HEK293 (cell line): ENCODE measurements around the gene FXYD1.

Experiments used
- PBX3 ChIP-seq: sonication (generic); formaldehyde crosslinking; IDR thresholded peaks from 2 replicates; pipeline ENCODE4 v1.8.1; 2022; ENCODE audit warnings: mild to moderate bottlenecking, moderate library complexity, missing genetic modification reagents
- ZNF623 ChIP-seq: fragments of 450-650 bp; formaldehyde crosslinking; IDR thresholded peaks from 2 replicates; pipeline ENCODE4 v1.5.1; 2016; ENCODE audit warnings: missing biosample characterization, missing genetic modification characterization
- ZXDB ChIP-seq: fragments of 450-650 bp; formaldehyde crosslinking; IDR thresholded peaks from 2 replicates; pipeline ENCODE4 v1.5.1; 2016; ENCODE audit warnings: missing biosample characterization, missing genetic modification characterization
- TF ChIP-seq, protein P1 (sequence below): fragments of 450-650 bp; formaldehyde crosslinking; IDR thresholded peaks from 2 replicates; pipeline ENCODE4 v1.5.1; 2017; ENCODE audit warnings: missing biosample characterization, mild to moderate bottlenecking, missing genetic modification characterization, moderate library complexity
- TF ChIP-seq, protein P2 (sequence below): fragments of 450-650 bp; formaldehyde crosslinking; IDR thresholded peaks from 2 replicates; pipeline ENCODE4 v1.5.1; 2016; ENCODE audit warnings: missing biosample characterization, missing genetic modification characterization

DNA sequence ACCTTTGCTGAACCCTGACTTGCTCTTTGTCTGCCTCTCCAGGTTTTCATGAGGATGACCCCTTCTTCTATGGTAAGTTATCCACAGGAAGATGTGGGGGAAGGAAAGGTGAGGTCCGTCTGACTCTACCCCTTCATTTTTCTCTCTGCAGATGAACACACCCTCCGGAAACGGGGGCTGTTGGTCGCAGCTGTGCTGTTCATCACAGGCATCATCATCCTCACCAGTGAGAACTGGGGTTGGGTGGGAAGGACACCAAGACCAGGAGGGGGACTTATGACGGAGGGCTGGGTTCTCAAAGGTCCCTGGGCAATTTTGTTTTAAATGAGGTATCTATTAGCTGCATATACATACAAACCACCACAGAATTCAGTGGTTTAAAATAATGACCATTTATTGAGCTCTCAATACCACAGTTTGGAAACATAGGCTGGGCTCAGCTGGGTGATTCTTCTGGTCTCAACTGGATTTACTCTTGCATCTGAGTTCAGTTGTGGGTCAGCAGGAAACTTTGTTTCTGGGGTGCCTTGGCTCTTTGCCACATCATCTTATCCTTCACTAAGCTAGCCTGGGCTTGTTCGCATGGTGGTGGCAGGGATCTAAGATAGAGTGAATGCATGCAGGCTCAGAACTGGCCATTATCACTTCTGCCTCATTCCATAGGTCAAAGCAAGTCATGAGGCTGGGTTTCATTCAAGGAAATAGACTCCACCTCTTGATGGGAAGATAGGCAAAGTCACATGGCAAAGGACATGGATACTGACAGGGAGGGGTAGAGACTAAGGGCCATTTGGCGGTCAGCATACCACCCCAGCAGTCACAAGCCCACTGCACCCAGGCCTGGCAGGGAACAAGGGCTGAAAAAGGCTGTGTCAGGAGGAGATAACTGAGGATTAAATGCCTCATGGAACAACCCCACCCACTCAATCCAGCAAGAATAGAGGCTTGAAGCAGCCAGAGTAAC is 27.8 kb downstream of the FXYD1 start:
- TF ChIP-seq, protein P1, sequence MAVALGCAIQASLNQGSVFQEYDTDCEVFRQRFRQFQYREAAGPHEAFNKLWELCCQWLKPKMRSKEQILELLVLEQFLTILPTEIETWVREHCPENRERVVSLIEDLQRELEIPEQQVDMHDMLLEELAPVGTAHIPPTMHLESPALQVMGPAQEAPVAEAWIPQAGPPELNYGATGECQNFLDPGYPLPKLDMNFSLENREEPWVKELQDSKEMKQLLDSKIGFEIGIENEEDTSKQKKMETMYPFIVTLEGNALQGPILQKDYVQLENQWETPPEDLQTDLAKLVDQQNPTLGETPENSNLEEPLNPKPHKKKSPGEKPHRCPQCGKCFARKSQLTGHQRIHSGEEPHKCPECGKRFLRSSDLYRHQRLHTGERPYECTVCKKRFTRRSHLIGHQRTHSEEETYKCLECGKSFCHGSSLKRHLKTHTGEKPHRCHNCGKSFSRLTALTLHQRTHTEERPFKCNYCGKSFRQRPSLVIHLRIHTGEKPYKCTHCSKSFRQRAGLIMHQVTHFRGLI (tag by site-specific recombination), result no peak
- TF ChIP-seq, protein P2, sequence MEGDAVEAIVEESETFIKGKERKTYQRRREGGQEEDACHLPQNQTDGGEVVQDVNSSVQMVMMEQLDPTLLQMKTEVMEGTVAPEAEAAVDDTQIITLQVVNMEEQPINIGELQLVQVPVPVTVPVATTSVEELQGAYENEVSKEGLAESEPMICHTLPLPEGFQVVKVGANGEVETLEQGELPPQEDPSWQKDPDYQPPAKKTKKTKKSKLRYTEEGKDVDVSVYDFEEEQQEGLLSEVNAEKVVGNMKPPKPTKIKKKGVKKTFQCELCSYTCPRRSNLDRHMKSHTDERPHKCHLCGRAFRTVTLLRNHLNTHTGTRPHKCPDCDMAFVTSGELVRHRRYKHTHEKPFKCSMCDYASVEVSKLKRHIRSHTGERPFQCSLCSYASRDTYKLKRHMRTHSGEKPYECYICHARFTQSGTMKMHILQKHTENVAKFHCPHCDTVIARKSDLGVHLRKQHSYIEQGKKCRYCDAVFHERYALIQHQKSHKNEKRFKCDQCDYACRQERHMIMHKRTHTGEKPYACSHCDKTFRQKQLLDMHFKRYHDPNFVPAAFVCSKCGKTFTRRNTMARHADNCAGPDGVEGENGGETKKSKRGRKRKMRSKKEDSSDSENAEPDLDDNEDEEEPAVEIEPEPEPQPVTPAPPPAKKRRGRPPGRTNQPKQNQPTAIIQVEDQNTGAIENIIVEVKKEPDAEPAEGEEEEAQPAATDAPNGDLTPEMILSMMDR (tag by site-specific recombination), result no peak
- TF ChIP-seq PBX3 (CRISPR knock-in tag) (no peak), ZNF623 (tag by site-specific recombination) (no peak), ZXDB (no peak)
